Tibial artery (tissue), 4 donors: ENCODE data around the gene CEBPZOS.

Experiments
- DNase-seq, 2 donors: peaks; one replicate each; pipeline ENCODE4 v3.0.0-alpha.2; 2019
- H3K27ac ChIP-seq, 2 donors: fragments of 200-600 bp; sonication (generic) in 1 of 2; 1 replicate in 1 of 2; 2 replicates in 1 of 2; pipeline ENCODE4 v1.5.1; 2018 to 2019; ENCODE audit warnings: mild to moderate bottlenecking in 1 of 2
- H3K27me3 ChIP-seq, 2 donors: fragments of 200-600 bp; sonication (generic) in 1 of 2; one replicate each; pipeline versions ENCODE4 v1.5.1 to v1.6.0; 2016 to 2019
- H3K36me3 ChIP-seq, 3 donors: fragments of 200-600 bp; sonication (generic) in 2 of 3; one replicate each; pipeline ENCODE4 v1.5.1; 2016 to 2019; ENCODE audit warnings: mild to moderate bottlenecking in 2 of 3
- H3K4me1 ChIP-seq, 4 donors: fragments of 200-600 bp; sonication (generic) in 2 of 4; 1 replicate in 3 of 4; 2 replicates in 1 of 4; pipeline ENCODE4 v1.5.1; 2016 to 2019
- H3K4me3 ChIP-seq, 2 donors: fragments of 200-600 bp; sonication (generic) in 1 of 2; 1 replicate in 1 of 2; 2 replicates in 1 of 2; pipeline ENCODE4 v1.5.1; 2018 to 2019; ENCODE audit warnings: mild to moderate bottlenecking in 2 of 2
- H3K9me3 ChIP-seq, 3 donors: fragments of 200-600 bp; sonication (generic) in 1 of 3; one replicate each; pipeline ENCODE4 v1.5.1; 2016 to 2019
- intact Hi-C: fragments of 100-400 bp; cut with DNase I; formaldehyde crosslinking; loops from one replicate; pipeline ENCODE4 v1.15.0; 2023; ENCODE audit warnings: low total_unique reads
- TF ChIP-seq, protein P1 (sequence below), 2 experiments: fragments of 200-600 bp in 1 of 2; fragments of 450-650 bp in 1 of 2; IDR thresholded peaks; one replicate each; pipeline ENCODE4 v1.5.1; 2017 to 2019; ENCODE audit warnings: antibody characterized with exemption in 2 of 2, mild to moderate bottlenecking in 1 of 2, moderate library complexity in 1 of 2

The CEBPZOS gene

DNA sequence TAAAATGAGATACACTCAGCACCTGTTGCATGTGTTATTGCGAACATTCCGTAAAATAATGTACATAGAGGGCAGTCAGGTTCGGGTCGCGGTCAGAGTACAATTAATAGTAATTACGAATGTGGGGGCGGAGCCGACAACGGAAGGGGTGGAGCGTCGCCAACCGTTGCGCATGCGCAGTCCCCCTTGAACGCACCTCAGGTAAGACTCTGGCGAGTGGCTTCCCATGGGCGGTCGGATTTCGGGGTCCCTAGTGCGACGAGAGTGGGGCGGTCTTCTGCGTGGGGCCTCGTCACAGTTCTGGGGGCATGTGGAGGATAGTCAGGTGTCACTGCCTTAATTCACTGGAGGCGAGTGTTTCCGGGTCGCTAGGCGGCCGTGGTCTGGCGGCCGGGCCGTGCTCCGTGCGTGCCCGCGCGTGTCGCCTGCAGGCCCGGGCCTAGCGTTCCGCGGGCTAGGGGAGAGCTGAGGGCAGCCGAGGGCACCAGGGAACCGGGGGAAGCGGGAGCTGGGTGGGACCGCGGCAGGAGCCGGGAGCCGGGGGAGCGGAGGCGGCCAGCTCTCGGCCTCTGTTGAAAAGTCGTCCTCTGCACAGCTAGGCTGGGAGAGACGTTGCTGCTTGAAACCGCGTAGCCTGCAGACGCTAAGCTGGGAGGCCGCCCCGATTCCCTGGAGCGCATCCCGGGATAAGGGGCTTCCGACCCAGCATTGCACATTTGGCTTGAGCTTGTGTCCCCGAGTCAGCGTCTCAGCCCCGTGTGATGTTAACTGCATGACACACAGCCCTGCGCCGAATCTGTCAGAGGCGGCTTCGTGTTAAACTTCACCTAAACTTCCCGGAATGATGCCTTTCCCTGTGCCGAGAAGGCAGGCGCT, at the start of gene CEBPZOS:
Gene CEBPZOS (plus strand): TSS at position 177 of the 876 bp plus-strand sequence. CDS start 3,209 bp downstream, outside the sequence.
- peak; percentile 76 to 90 for DNase-seq
- H3K4me1 ChIP-seq = peaks cover 0 to 17% (median 6%) of the 10 kb centered on the region in 4 donors
- H3K4me3 ChIP-seq = peak within 1 kb of the TSS; percentile 79 to 89
- peaks cover 13 to 20% (median 13%) of the 10 kb centered on the region in 3 donors for H3K36me3 ChIP-seq
- H3K27ac ChIP-seq = peak within 1 kb of the TSS; percentile 88 to 92
- H3K27me3 ChIP-seq = peaks cover 0 to 4% of the 10 kb centered on the region in 2 donors
- H3K9me3 ChIP-seq = no peaks in the 10 kb centered on the region
- TF ChIP-seq, protein P1, sequence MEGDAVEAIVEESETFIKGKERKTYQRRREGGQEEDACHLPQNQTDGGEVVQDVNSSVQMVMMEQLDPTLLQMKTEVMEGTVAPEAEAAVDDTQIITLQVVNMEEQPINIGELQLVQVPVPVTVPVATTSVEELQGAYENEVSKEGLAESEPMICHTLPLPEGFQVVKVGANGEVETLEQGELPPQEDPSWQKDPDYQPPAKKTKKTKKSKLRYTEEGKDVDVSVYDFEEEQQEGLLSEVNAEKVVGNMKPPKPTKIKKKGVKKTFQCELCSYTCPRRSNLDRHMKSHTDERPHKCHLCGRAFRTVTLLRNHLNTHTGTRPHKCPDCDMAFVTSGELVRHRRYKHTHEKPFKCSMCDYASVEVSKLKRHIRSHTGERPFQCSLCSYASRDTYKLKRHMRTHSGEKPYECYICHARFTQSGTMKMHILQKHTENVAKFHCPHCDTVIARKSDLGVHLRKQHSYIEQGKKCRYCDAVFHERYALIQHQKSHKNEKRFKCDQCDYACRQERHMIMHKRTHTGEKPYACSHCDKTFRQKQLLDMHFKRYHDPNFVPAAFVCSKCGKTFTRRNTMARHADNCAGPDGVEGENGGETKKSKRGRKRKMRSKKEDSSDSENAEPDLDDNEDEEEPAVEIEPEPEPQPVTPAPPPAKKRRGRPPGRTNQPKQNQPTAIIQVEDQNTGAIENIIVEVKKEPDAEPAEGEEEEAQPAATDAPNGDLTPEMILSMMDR (IDR thresholded peaks at IDR 0.05) = no peak
- intact Hi-C loops = no loop called here

DNA sequence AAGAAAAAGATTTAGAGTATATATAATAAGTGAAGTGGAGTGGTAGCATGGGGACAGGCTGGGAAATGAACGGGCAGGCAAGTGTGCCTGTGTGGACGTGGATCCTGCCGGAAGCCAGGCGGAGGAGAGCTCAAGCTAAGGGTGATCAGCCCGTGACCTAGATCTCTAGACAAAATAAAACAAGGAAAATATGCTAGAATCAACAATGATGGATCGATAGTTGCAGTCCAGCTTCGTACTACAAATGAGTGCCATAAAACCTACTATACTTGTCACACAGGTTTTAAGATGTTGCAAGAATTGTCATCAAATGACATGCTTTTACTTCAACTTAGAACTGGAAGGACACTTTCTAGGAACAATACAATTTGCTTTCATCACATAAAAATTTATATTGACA, 48.0 kb upstream of the CEBPZOS start:
- intact Hi-C loops = no loop called here

DNA sequence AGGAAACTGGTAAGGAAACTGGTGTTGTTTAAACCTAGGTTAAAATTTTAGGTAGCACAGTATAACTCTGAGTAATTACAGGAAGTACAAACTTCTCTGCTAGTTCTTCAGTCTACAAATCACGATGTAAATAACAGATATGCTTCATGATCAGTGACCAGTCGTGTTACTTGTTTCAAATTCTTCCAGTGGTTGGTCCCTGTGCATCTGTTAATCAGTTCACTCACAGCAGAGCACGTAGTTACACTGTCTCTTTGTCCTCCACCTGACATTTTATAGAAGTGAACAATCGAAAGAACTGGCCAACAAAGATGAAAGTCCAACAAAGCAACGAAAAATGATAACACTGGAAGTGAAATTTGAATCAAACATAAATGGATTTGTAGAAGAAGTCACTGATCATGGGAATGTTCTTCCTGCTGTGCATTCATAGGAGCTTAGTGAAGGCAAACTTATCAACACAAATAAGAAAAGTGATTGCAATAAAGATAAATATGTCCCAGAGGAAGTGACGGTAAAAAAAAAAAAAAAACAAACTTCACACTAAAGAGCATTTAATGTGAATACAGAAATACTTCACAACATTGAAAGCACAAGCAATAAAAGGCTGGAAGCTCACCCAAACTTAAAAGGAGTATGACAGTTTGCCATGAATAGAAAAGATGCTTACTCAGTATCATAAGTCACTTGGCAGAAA, 46.5 kb upstream of the CEBPZOS start:
- TF ChIP-seq, protein P1 (IDR thresholded peaks at IDR 0.05) = no peak
- H3K36me3 ChIP-seq = peaks cover 26 to 39% (median 32%) of the 10 kb centered on the region in 3 donors
- no peak for DNase-seq

More for the DNA sequence above, 48.0 kb upstream of the CEBPZOS start:
- no peaks in the 10 kb centered on the region for H3K27me3 ChIP-seq
- H3K4me3 ChIP-seq = no peak overlapping the region
- peaks cover 0 to 5% (median 0%) of the 10 kb centered on the region in 4 donors for H3K4me1 ChIP-seq
- no peak for DNase-seq
- H3K36me3 ChIP-seq = peaks cover 36 to 52% (median 38%) of the 10 kb centered on the region in 3 donors
- TF ChIP-seq, protein P1 (IDR thresholded peaks at IDR 0.05) = no peak
- H3K9me3 ChIP-seq = no peaks in the 10 kb centered on the region
- no peak overlapping the region for H3K27ac ChIP-seq

DNA sequence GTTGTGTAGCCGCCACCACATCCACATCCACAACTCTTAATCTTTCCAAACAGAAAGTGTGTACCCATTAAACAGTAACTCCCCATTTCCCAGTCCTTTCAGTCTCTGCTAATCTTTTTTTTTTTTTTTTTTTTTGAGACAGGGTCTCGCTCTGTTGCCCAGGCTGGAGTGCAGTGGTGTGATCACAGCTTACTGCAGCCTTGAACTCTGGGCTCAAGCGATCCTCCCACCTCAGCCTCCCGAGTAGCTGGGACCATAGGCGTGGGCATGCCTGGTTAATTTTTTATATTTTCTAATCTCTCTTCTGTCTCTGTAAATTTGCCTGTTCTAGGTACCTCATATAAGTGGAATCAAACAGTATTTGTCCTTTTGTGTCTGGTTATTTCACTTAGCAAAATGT, 43.1 kb upstream of the CEBPZOS start:
- Histone ChIP-seq H3K9me3 (no peaks in the 10 kb centered on the region), H3K27me3 (no peaks in the 10 kb centered on the region), H3K4me3 (no peak overlapping the region), H3K4me1 (peaks cover 0 to 31% (median 19%) of the 10 kb centered on the region in 4 donors), H3K27ac (no peak overlapping the region), H3K36me3 (peaks cover 0 to 6% (median 4%) of the 10 kb centered on the region in 3 donors)
- no peak for DNase-seq
- TF ChIP-seq, protein P1 (IDR thresholded peaks at IDR 0.05) = no peak
- intact Hi-C loops = no loop called here

More for the DNA sequence above, 46.5 kb upstream of the CEBPZOS start:
- intact Hi-C loops = no loop called here
- Histone ChIP-seq H3K9me3 (no peaks in the 10 kb centered on the region), H3K4me1 (peaks cover 0 to 10% (median 2%) of the 10 kb centered on the region in 4 donors), H3K4me3 (no peak overlapping the region), H3K27ac (no peak overlapping the region), H3K27me3 (no peaks in the 10 kb centered on the region)

DNA sequence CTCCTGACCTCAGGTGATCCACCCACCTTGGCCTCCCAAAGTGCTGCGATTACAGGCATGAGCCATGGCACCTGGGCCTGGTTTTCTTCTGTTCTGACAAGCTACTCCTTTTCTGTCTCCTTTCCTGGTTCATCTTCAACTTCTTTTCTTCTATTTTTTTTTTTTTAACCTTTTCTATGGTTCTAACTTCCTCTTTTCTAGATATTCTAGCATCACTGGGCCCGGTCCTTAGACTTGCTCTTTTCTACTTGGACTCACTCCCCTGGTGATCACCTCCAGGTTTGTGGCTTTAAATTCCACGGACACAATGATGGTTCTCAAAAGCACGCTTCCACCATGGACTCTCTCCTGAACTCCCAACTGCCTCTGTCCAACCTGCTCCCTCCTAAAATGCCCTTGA, 41.5 kb upstream of the CEBPZOS start:
- no peaks in the 10 kb centered on the region for H3K27me3 ChIP-seq
- no peak overlapping the region for H3K27ac ChIP-seq
- H3K9me3 ChIP-seq = no peaks in the 10 kb centered on the region
- no peak overlapping the region for H3K4me3 ChIP-seq
- H3K36me3 ChIP-seq = no peaks in the 10 kb centered on the region
- TF ChIP-seq, protein P1 (IDR thresholded peaks at IDR 0.05) = no peak
- intact Hi-C loops = no loop called here
- no peak for DNase-seq
- H3K4me1 ChIP-seq = peaks cover 0 to 30% (median 19%) of the 10 kb centered on the region in 4 donors
